Parathyroid adenoma (tissue), 2 donors: ENCODE measurements around the gene RAPGEF6.

Experiments
- H2AFZ ChIP-seq: fragments of 300-600 bp; sonication (generic); one replicate; pipeline ENCODE4 v1.7.0; 2017; ENCODE audit warnings: antibody characterized with exemption, mild to moderate bottlenecking
- H3K27ac ChIP-seq: fragments of 300-600 bp; sonication (generic); one replicate; pipeline ENCODE4 v1.7.0; 2017
- H3K27me3 ChIP-seq: fragments of 300-600 bp; sonication (generic); one replicate; pipeline ENCODE4 v1.7.0; 2017; ENCODE audit warnings: low read length; ENCODE audit not compliant: control insufficient read depth, insufficient read depth
- H3K36me3 ChIP-seq: fragments of 300-600 bp; sonication (generic); one replicate; pipeline ENCODE4 v1.7.0; 2017; ENCODE audit warnings: low read length; ENCODE audit not compliant: control insufficient read depth, insufficient read depth
- H3K4me1 ChIP-seq: fragments of 300-600 bp; sonication (generic); one replicate; pipeline ENCODE4 v1.7.0; 2017; ENCODE audit warnings: control low read depth
- H3K4me2 ChIP-seq: fragments of 300-600 bp; sonication (generic); one replicate; pipeline ENCODE4 v1.7.0; 2017; ENCODE audit warnings: low read length
- H3K4me3 ChIP-seq: fragments of 300-600 bp; sonication (generic); one replicate; pipeline ENCODE4 v1.7.0; 2017; ENCODE audit warnings: low read depth, low read length
- H3K79me2 ChIP-seq: fragments of 300-600 bp; sonication (generic); one replicate; pipeline ENCODE4 v1.7.0; 2017; ENCODE audit warnings: control low read depth
- H3K9ac ChIP-seq: fragments of 300-600 bp; sonication (generic); one replicate; pipeline ENCODE4 v1.7.0; 2017; ENCODE audit warnings: mild to moderate bottlenecking
- H3K9me3 ChIP-seq: fragments of 300-600 bp; sonication (generic); one replicate; pipeline ENCODE4 v1.7.0; 2017; ENCODE audit warnings: low read length; ENCODE audit not compliant: control insufficient read depth
- CTCF ChIP-seq: fragments of 300-600 bp; sonication (generic); IDR thresholded peaks from one replicate; pipeline ENCODE4 v1.7.0; 2017; ENCODE audit warnings: antibody characterized with exemption, mild to moderate bottlenecking
- donor health status: primary hyperparathyroidism.

RAPGEF6 gene

GRCh38 chr5:131541762-131542161 is 93.3 kb downstream of the RAPGEF6 start:
- TF ChIP-seq CTCF, result no peak
- Histone ChIP-seq H3K9ac (no peak overlapping the region), H3K79me2 (no peaks in the 10 kb centered on the region), H3K27ac (no peak overlapping the region), H3K9me3 (no peaks in the 10 kb centered on the region), H3K27me3 (no peaks in the 10 kb centered on the region), H2AFZ (no peak overlapping the region), H3K4me3 (no peak overlapping the region), H3K36me3 (no peaks in the 10 kb centered on the region), H3K4me1 (no peaks in the 10 kb centered on the region), H3K4me2 (no peak overlapping the region)

GRCh38 chr5:131541071-131541470 is 94.0 kb downstream of the RAPGEF6 start:
- peaks cover 3% of the 10 kb centered on the region for H3K4me1 ChIP-seq
- no peaks in the 10 kb centered on the region for H3K36me3 ChIP-seq
- H2AFZ ChIP-seq, result no peak overlapping the region
- no peak for TF ChIP-seq CTCF
- H3K4me2 ChIP-seq, result no peak overlapping the region
- no peak overlapping the region for H3K27ac ChIP-seq
- H3K27me3 ChIP-seq, result no peaks in the 10 kb centered on the region
- H3K9me3 ChIP-seq, result no peaks in the 10 kb centered on the region
- no peaks in the 10 kb centered on the region for H3K79me2 ChIP-seq
- no peak overlapping the region for H3K4me3 ChIP-seq
- no peak overlapping the region for H3K9ac ChIP-seq

GRCh38 chr5:131539251-131539650 is 95.8 kb downstream of the RAPGEF6 start:
- no peaks in the 10 kb centered on the region for H3K27me3 ChIP-seq
- H3K27ac ChIP-seq, result no peak overlapping the region
- H3K36me3 ChIP-seq, result no peaks in the 10 kb centered on the region
- peaks cover 3% of the 10 kb centered on the region for H3K4me1 ChIP-seq
- no peak overlapping the region for H3K4me2 ChIP-seq
- no peaks in the 10 kb centered on the region for H3K79me2 ChIP-seq
- H3K9me3 ChIP-seq, result no peaks in the 10 kb centered on the region
- H2AFZ ChIP-seq, result no peak overlapping the region
- no peak overlapping the region for H3K9ac ChIP-seq
- H3K4me3 ChIP-seq, result no peak overlapping the region
- TF ChIP-seq CTCF, result no peak

DNA sequence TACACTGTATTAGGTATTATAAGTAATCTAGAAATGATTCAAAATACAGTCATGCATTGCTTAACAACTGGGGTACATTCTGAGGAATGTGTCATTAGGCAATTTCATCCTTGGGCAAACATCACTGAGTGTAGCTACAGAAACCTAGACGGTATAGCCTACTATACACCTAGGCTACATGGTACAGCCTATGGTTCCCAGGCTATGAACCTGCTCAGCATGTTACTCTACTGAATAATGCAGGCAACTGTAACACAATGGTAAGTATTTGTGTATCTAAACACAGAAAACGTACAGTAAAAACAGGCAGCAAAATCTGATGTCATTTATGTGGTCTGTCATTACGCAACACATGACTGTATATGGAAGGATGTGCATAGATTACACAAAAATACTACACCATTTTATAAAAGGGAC is 96.8 kb downstream of the RAPGEF6 start:
- TF ChIP-seq CTCF, result no peak
- Histone ChIP-seq H3K27ac (no peak overlapping the region), H3K4me2 (no peak overlapping the region), H3K79me2 (no peaks in the 10 kb centered on the region), H3K4me3 (no peak overlapping the region), H3K4me1 (peaks cover 5% of the 10 kb centered on the region), H2AFZ (no peak overlapping the region), H3K27me3 (no peaks in the 10 kb centered on the region), H3K9me3 (no peaks in the 10 kb centered on the region), H3K9ac (no peak overlapping the region), H3K36me3 (no peaks in the 10 kb centered on the region)

- Histone ChIP-seq H3K4me2 (no peak overlapping the region), H3K4me3 (no peak overlapping the region), H3K79me2 (no peaks in the 10 kb centered on the region), H3K27ac (no peak overlapping the region), H2AFZ (no peak overlapping the region), H3K4me1 (peaks cover 10% of the 10 kb centered on the region), H3K9ac (no peak overlapping the region), H3K27me3 (no peaks in the 10 kb centered on the region), H3K9me3 (no peaks in the 10 kb centered on the region), H3K36me3 (no peaks in the 10 kb centered on the region)
- no peak for TF ChIP-seq CTCF
Observed at GRCh38 chr5:131536850-131537448, 98.1 kb downstream of the RAPGEF6 start.
